Spleen (tissue), 11 donors: ENCODE data around the gene GYPC. TPM values are rescaled to one million over a fixed set of nuclear protein-coding genes. Genes with fewer than 3 reads are reported as not detected.

Experiments
- DNase-seq: peaks from one replicate; pipeline ENCODE4 v3.0.0-alpha.2; 2020
- H3K27ac ChIP-seq, 8 donors: fragments of 200-600 bp; sonication (generic) in 7 of 8; 1 replicate in 4 of 8; 2 replicates in 4 of 8; pipeline versions ENCODE4 v1.5.0 to v1.8.0; 2016 to 2021; ENCODE audit warnings: inconsistent platforms in 4 of 8, mild to moderate bottlenecking in 4 of 8, moderate library complexity in 1 of 8
- H3K27me3 ChIP-seq, 7 donors: fragments of 200-600 bp; sonication (generic) in 6 of 7; replicated peaks in 1 of 7; 1 replicate in 4 of 7; 2 replicates in 3 of 7; pipeline versions ENCODE4 v1.5.0 to v1.8.0; 2016 to 2021; ENCODE audit warnings: inconsistent platforms in 3 of 7, mild to moderate bottlenecking in 1 of 7
- H3K36me3 ChIP-seq, 6 donors: fragments of 200-600 bp; sonication (generic) in 5 of 6; 1 replicate in 4 of 6; 2 replicates in 2 of 6; pipeline versions ENCODE4 v1.5.0 to v1.8.0; 2016 to 2021; ENCODE audit warnings: inconsistent platforms in 2 of 6
- H3K4me1 ChIP-seq, 6 donors: fragments of 200-600 bp; sonication (generic) in 5 of 6; 1 replicate in 3 of 6; 2 replicates in 3 of 6; pipeline versions ENCODE4 v1.5.0 to v1.8.0; 2016 to 2021; ENCODE audit warnings: inconsistent platforms in 3 of 6
- H3K4me3 ChIP-seq, 8 donors: fragments of 200-600 bp; sonication (generic) in 7 of 8; 1 replicate in 4 of 8; 2 replicates in 4 of 8; pipeline versions ENCODE4 v1.5.0 to v1.8.0; 2016 to 2021; ENCODE audit warnings: inconsistent platforms in 4 of 8, mild to moderate bottlenecking in 4 of 8, moderate library complexity in 2 of 8
- H3K9me3 ChIP-seq, 8 donors: fragments of 200-600 bp; sonication (generic) in 7 of 8; 1 replicate in 4 of 8; 2 replicates in 4 of 8; pipeline versions ENCODE4 v1.5.0 to v1.8.0; 2016 to 2021; ENCODE audit warnings: inconsistent platforms in 4 of 8
- CTCF ChIP-seq, 11 experiments: fragments of 200-600 bp in 7 of 11; fragments of 450-650 bp in 4 of 11; sonication (generic) in 4 of 11; IDR thresholded peaks in 8 of 11; conservative IDR thresholded peaks in 3 of 11; 1 replicate in 7 of 11; 2 replicates in 4 of 11; pipeline versions ENCODE4 v1.4.0 to v1.8.0; 2016 to 2021; ENCODE audit warnings: antibody characterized with exemption in 11 of 11, inconsistent platforms in 4 of 11, mild to moderate bottlenecking in 1 of 11
- POLR2A ChIP-seq, 3 donors: fragments of 450-650 bp; IDR thresholded peaks; one replicate each; pipeline ENCODE4 v1.5.1; 2017; ENCODE audit warnings: antibody characterized with exemption in 3 of 3, mild to moderate bottlenecking in 1 of 3
- POLR2AphosphoS5 ChIP-seq, 3 donors: sonication (generic); formaldehyde crosslinking; IDR thresholded peaks; one replicate each; pipeline ENCODE4 v1.5.1; 2017; ENCODE audit warnings: antibody characterized with exemption in 3 of 3
- WGBS, 5 donors: extraction: QIAGEN DNeasy Blood & Tissue Kit in 3 of 5; methylation state at CpG; one replicate each; pipeline versions ENCODE4 v1.1.5 to v1.1.7; 2013 to 2018; 5-methylcytosine and 5-hydroxymethylcytosine counted together
- intact Hi-C: fragments of 100-400 bp; cut with DNase I; formaldehyde crosslinking; loops from one replicate; pipeline ENCODE4 v1.15.0; 2023; ENCODE audit warnings: low total_unique reads
- polyA plus RNA-seq, 3 donors: library from polyadenylated mRNA; stranded (reverse); fragments of 200-250 nt; gene quantifications; one replicate each; pipeline ENCODE4 v1.2.1, GENCODE V29; 2013
- total RNA-seq, 7 donors: library from RNA; depleted of rRNA in 3 of 7; stranded (reverse); fragments of >200 nt in 3 of 7; fragmentation: NEBNext Ultra II Directional in 4 of 7; extraction: Animal tissue kit (Norgen Biotek cat#: 25700) in 4 of 7; gene quantifications; one replicate each; pipeline versions ENCODE4 v1.1.0 to v1.2.1, GENCODE V29; 2016 to 2021
- donor health status: healthy with polysubstance abuse.
- donor health status: DM: no; HTN: no; CAD: no; lungs with moderate emphysema.
- donor health status: DM: no; HTN: no; CAD: no.
- donor health status: Bipolar disorder and iron deficiency.
- donor health status: healthy.
- donor health status: DM: no; HTN: no; CAD: no.
- donor health status: DM: yes; HTN: yes; CAD: no.

GYPC gene
- total and polyA plus RNA-seq, 10 donors: 86.6 to 202 (median 153) TPM

GRCh38 chr2:126657636-126658318 is 1.8 kb downstream of the GYPC start:
- Histone ChIP-seq H3K27ac (peak overlapping the region; percentile 84 to 97 (median 94)), H3K4me3 (peak overlapping the region; percentile 33 to 86 (median 70)), H3K36me3 (peaks cover 0 to 9% (median 4%) of the 10 kb centered on the region in 6 donors), H3K9me3 (no peaks in the 10 kb centered on the region), H3K4me1 (peaks cover 55 to 85% (median 74%) of the 10 kb centered on the region in 6 donors), H3K27me3 (no peaks in the 10 kb centered on the region)
- TF ChIP-seq POLR2AphosphoS5 (IDR thresholded peaks at IDR 0.05) (peak; percentile 88 to 96 (median 95)), POLR2A (IDR thresholded peaks at IDR 0.05) (peak in 1 of 3 donors; percentile 42), CTCF (IDR thresholded peaks at IDR 0.05 in 8 of 11, conservative IDR thresholded peaks at IDR 0.05 in 3 of 11) (peak in 6 of 11 experiments; percentile 14 to 38 (median 24))
- WGBS, 5 donors: 0 to 9% (median 1%) methylated on average over 4 to 14 of the region's 14 CpGs
- peak; percentile 96 for DNase-seq
- intact Hi-C loops: no loop called here

- 43 to 68% (median 44%) methylated on average over 1 to 2 of the region's 2 CpGs for WGBS, 5 donors
- Histone ChIP-seq H3K9me3 (no peaks in the 10 kb centered on the region), H3K27ac (peak overlapping the region; percentile 84 to 97 (median 94)), H3K36me3 (peaks cover 0 to 10% (median 5%) of the 10 kb centered on the region in 6 donors), H3K4me3 (peak overlapping the region in 6 of 8 donors; percentile 10 to 86 (median 72)), H3K4me1 (peaks cover 61 to 91% (median 80%) of the 10 kb centered on the region in 6 donors), H3K27me3 (no peaks in the 10 kb centered on the region)
- TF ChIP-seq POLR2AphosphoS5 (IDR thresholded peaks at IDR 0.05): no peak
- no peak for TF ChIP-seq POLR2A (IDR thresholded peaks at IDR 0.05)
- peak in 1 of 11 experiments; percentile 0 for TF ChIP-seq CTCF (IDR thresholded peaks at IDR 0.05 in 8 of 11, conservative IDR thresholded peaks at IDR 0.05 in 3 of 11)
- no peak for DNase-seq
- intact Hi-C loops: no loop called here
These were observed 2.5 kb downstream of the GYPC start for GRCh38 chr2:126658319-126658904.

GRCh38 chr2:126658905-126659561 is 3.1 kb downstream of the GYPC start:
- H3K36me3 ChIP-seq: peaks cover 0 to 12% (median 6%) of the 10 kb centered on the region in 6 donors
- peak overlapping the region in 4 of 8 donors; percentile 0 to 85 (median 41) for H3K4me3 ChIP-seq
- peak; percentile 92 for DNase-seq
- no peaks in the 10 kb centered on the region for H3K9me3 ChIP-seq
- intact Hi-C loops: no loop called here
- H3K4me1 ChIP-seq: peaks cover 66 to 95% (median 86%) of the 10 kb centered on the region in 6 donors
- H3K27ac ChIP-seq: peak overlapping the region; percentile 84 to 97 (median 94)
- H3K27me3 ChIP-seq: no peaks in the 10 kb centered on the region
- whole genome bisulfite sequencing, 5 donors: 1 to 12% (median 6%) methylated on average over 6 to 10 of the region's 10 CpGs
- peak in 2 of 3 donors; percentile 80 to 95 for TF ChIP-seq POLR2AphosphoS5 (IDR thresholded peaks at IDR 0.05)
- TF ChIP-seq CTCF (IDR thresholded peaks at IDR 0.05 in 8 of 11, conservative IDR thresholded peaks at IDR 0.05 in 3 of 11): peak in 1 of 11 experiments; percentile 15
- no peak for TF ChIP-seq POLR2A (IDR thresholded peaks at IDR 0.05)
